BLaER1 treated with 17β-estradiol and CSF1 and Interleukin-3, amounts not matched to agents 10 nM and 100 nM (cell line): ENCODE results near the gene PTPRE.
A peak's percentile ranks its signal among the peaks of the same experiment; 100 is the strongest.

Experiments
- H3K27ac ChIP-seq, 11 experiments: shearing (Covaris generic); formaldehyde crosslinking; 2 replicates each; pipeline ENCODE4 v1.8.1; 2022
- H3K27me3 ChIP-seq, 11 experiments: shearing (Covaris generic); formaldehyde crosslinking; 2 replicates each; pipeline ENCODE4 v1.8.1; 2022
- H3K36me3 ChIP-seq, 11 experiments: shearing (Covaris generic); formaldehyde crosslinking; 2 replicates each; pipeline ENCODE4 v1.8.1; 2022
- H3K4me1 ChIP-seq, 10 experiments: shearing (Covaris generic); formaldehyde crosslinking; 2 replicates each; pipeline ENCODE4 v1.8.1; 2022
- H3K4me2 ChIP-seq, 11 experiments: shearing (Covaris generic); formaldehyde crosslinking; 2 replicates each; pipeline ENCODE4 v1.8.1; 2022
- H3K4me3 ChIP-seq, 10 experiments: shearing (Covaris generic); formaldehyde crosslinking; 2 replicates each; pipeline ENCODE4 v1.8.1; 2022
- H3K9ac ChIP-seq, 11 experiments: shearing (Covaris generic); formaldehyde crosslinking; 2 replicates each; pipeline ENCODE4 v1.8.1; 2022
- H3K9me3 ChIP-seq, 11 experiments: shearing (Covaris generic); formaldehyde crosslinking; replicated peaks in 1 of 11; 2 replicates each; pipeline ENCODE4 v1.8.1; 2022
- H4K20me1 ChIP-seq, 11 experiments: shearing (Covaris generic); formaldehyde crosslinking; 2 replicates each; pipeline ENCODE4 v1.8.1; 2022
- Cebpa-rat ChIP-seq, 11 experiments: shearing (Covaris generic); IDR thresholded peaks; 2 replicates each; pipeline ENCODE4 v1.8.1; 2022

The PTPRE gene

GRCh38 chr10:127880557-127880956 is 26.3 kb upstream of the PTPRE start:
- Histone ChIP-seq H3K4me2 (peak overlapping the region; percentile 70 to 97 (median 88)), H3K27me3 (no peaks in the 10 kb centered on the region), H3K9ac (peak overlapping the region in 10 of 11 experiments; percentile 36 to 67 (median 57); a peak in 18 of 22 replicates), H3K4me3 (no peak overlapping the region), H4K20me1 (no peaks in the 10 kb centered on the region), H3K27ac (peak overlapping the region; percentile 63 to 86 (median 83)), H3K36me3 (no peaks in the 10 kb centered on the region), H3K4me1 (peaks cover 53 to 89% (median 62%) of the 10 kb centered on the region in 10 experiments), H3K9me3 (no peaks in the 10 kb centered on the region)
- TF ChIP-seq Cebpa-rat (IDR thresholded peaks at IDR 0.05): no peak

- no peak for TF ChIP-seq Cebpa-rat (IDR thresholded peaks at IDR 0.05)
- peak overlapping the region; percentile 63 to 86 (median 83) for H3K27ac ChIP-seq
- H4K20me1 ChIP-seq: no peaks in the 10 kb centered on the region
- H3K4me3 ChIP-seq: no peak overlapping the region; a peak in 1 of 20 replicates
- peak overlapping the region; percentile 36 to 68 (median 58); a peak in 18 of 22 replicates for H3K9ac ChIP-seq
- H3K9me3 ChIP-seq: no peaks in the 10 kb centered on the region
- peaks cover 53 to 92% (median 63%) of the 10 kb centered on the region in 10 experiments for H3K4me1 ChIP-seq
- H3K4me2 ChIP-seq: peak overlapping the region; percentile 70 to 97 (median 88)
- no peaks in the 10 kb centered on the region for H3K27me3 ChIP-seq
- H3K36me3 ChIP-seq: no peaks in the 10 kb centered on the region
Measured at GRCh38 chr10:127881262-127881661, 25.6 kb upstream of the PTPRE start.

- Histone ChIP-seq H3K9me3 (no peaks in the 10 kb centered on the region), H3K27ac (peak overlapping the region in 9 of 11 experiments; percentile 10 to 86 (median 84); a peak in 11 of 22 replicates), H3K9ac (0 out of 22 replicates have a peak overlapping the region, but pooled peaks of 1 of the 11 experiments have one; percentile 6), H3K4me1 (peaks cover 53 to 84% (median 63%) of the 10 kb centered on the region in 10 experiments), H3K36me3 (no peaks in the 10 kb centered on the region), H3K4me2 (peak overlapping the region; percentile 30 to 97 (median 86); a peak in 20 of 22 replicates), H3K4me3 (no peak overlapping the region), H3K27me3 (no peaks in the 10 kb centered on the region), H4K20me1 (no peaks in the 10 kb centered on the region)
- TF ChIP-seq Cebpa-rat (IDR thresholded peaks at IDR 0.05): no peak
Measured at GRCh38 chr10:127882391-127882790, 24.5 kb upstream of the PTPRE start.

- Histone ChIP-seq H3K4me3 (no peak overlapping the region), H4K20me1 (no peaks in the 10 kb centered on the region), H3K4me2 (peak overlapping the region; percentile 30 to 97 (median 86); a peak in 20 of 22 replicates), H3K9ac (0 out of 22 replicates have a peak overlapping the region, but pooled peaks of 1 of the 11 experiments have one; percentile 6), H3K27me3 (no peaks in the 10 kb centered on the region), H3K36me3 (no peaks in the 10 kb centered on the region), H3K27ac (peak overlapping the region in 7 of 11 experiments; percentile 10 to 86 (median 84); a peak in 10 of 22 replicates), H3K4me1 (peaks cover 53 to 79% (median 60%) of the 10 kb centered on the region in 10 experiments), H3K9me3 (no peaks in the 10 kb centered on the region)
- TF ChIP-seq Cebpa-rat (IDR thresholded peaks at IDR 0.05): no peak
Measured at GRCh38 chr10:127882801-127883459, 24.0 kb upstream of the PTPRE start.

GRCh38 chr10:127883516-127883915 is 23.4 kb upstream of the PTPRE start:
- Histone ChIP-seq H3K4me1 (peaks cover 53 to 75% (median 57%) of the 10 kb centered on the region in 10 experiments), H3K27ac (no peak overlapping the region; a peak in 1 of 22 replicates), H4K20me1 (no peaks in the 10 kb centered on the region), H3K9me3 (no peaks in the 10 kb centered on the region), H3K4me2 (peak overlapping the region in 4 of 11 experiments; percentile 86 to 97 (median 92); a peak in 7 of 22 replicates), H3K36me3 (no peaks in the 10 kb centered on the region), H3K27me3 (no peaks in the 10 kb centered on the region), H3K9ac (no peak overlapping the region), H3K4me3 (no peak overlapping the region)
- TF ChIP-seq Cebpa-rat (IDR thresholded peaks at IDR 0.05): no peak

GRCh38 chr10:127884501-127884900 is 22.4 kb upstream of the PTPRE start:
- Histone ChIP-seq H3K36me3 (no peaks in the 10 kb centered on the region), H4K20me1 (no peaks in the 10 kb centered on the region), H3K27me3 (no peaks in the 10 kb centered on the region), H3K9ac (no peak overlapping the region), H3K4me3 (no peak overlapping the region), H3K4me1 (peaks cover 46 to 75% (median 49%) of the 10 kb centered on the region in 10 experiments), H3K27ac (0 out of 22 replicates have a peak overlapping the region, but pooled peaks of 1 of the 11 experiments have one; percentile 1), H3K9me3 (no peaks in the 10 kb centered on the region), H3K4me2 (peak overlapping the region; percentile 8 to 59 (median 27); a peak in 14 of 22 replicates)
- no peak for TF ChIP-seq Cebpa-rat (IDR thresholded peaks at IDR 0.05)

- TF ChIP-seq Cebpa-rat (IDR thresholded peaks at IDR 0.05): no peak
- Histone ChIP-seq H4K20me1 (no peaks in the 10 kb centered on the region), H3K4me1 (peaks cover 26 to 72% (median 30%) of the 10 kb centered on the region in 10 experiments), H3K9me3 (no peaks in the 10 kb centered on the region), H3K4me2 (no peak overlapping the region), H3K4me3 (no peak overlapping the region), H3K9ac (no peak overlapping the region), H3K27ac (no peak overlapping the region), H3K27me3 (no peaks in the 10 kb centered on the region), H3K36me3 (no peaks in the 10 kb centered on the region)
Measured at GRCh38 chr10:127886371-127887051, 20.4 kb upstream of the PTPRE start.

- peaks cover 13 to 59% (median 17%) of the 10 kb centered on the region in 10 experiments for H3K4me1 ChIP-seq
- no peaks in the 10 kb centered on the region for H3K27me3 ChIP-seq
- TF ChIP-seq Cebpa-rat (IDR thresholded peaks at IDR 0.05): no peak
- no peak overlapping the region for H3K4me3 ChIP-seq
- no peaks in the 10 kb centered on the region for H3K36me3 ChIP-seq
- no peak overlapping the region for H3K27ac ChIP-seq
- H4K20me1 ChIP-seq: no peaks in the 10 kb centered on the region
- H3K4me2 ChIP-seq: no peak overlapping the region
- H3K9ac ChIP-seq: no peak overlapping the region
- H3K9me3 ChIP-seq: no peaks in the 10 kb centered on the region
Measured at GRCh38 chr10:127887541-127888415, 19.1 kb upstream of the PTPRE start.
